HEK293 (cell line): ENCODE data around the gene ECT2.

Source experiments
- CTCF ChIA-PET: fragments of 350-600 bp; formaldehyde crosslinking; extraction: SDS; loops from one replicate; lab custom pipeline; 2021; ENCODE audit warnings: antibody characterized with exemption; lab: Yijun Ruan, JAX
- POLR2A ChIA-PET: fragments of 300-600 bp; formaldehyde crosslinking; extraction: SDS; loops from one replicate; lab custom pipeline; 2020; ENCODE audit warnings: antibody characterized with exemption, inconsistent platforms; lab: Yijun Ruan, JAX
- H3K27ac ChIP-seq: fragments of 200-500 bp; sonication (Bioruptor generic); 2 replicates; pipeline ENCODE4 v1.5.1; 2014; ENCODE audit warnings: low read depth, low read length, control low read depth, inconsistent platforms; ENCODE audit errors: extremely low read depth
- H3K36me3 ChIP-seq, 2 experiments: fragments of 200-500 bp in 1 of 2; sonication (Bioruptor generic) in 1 of 2; 1 replicate in 1 of 2; 2 replicates in 1 of 2; pipeline ENCODE4 v1.5.1; 2014 to 2017; ENCODE audit warnings: inconsistent platforms in 2 of 2, low read length in 2 of 2; ENCODE audit not compliant: control insufficient read depth in 2 of 2, insufficient read depth in 1 of 2
- H3K4me1 ChIP-seq: fragments of 200-500 bp; sonication (Bioruptor generic); 2 replicates; pipeline ENCODE4 v1.5.1; 2014; ENCODE audit warnings: mild to moderate bottlenecking, low read length, inconsistent platforms; ENCODE audit not compliant: control insufficient read depth, insufficient read depth
- H3K4me3 ChIP-seq: 2 replicates; pipeline ENCODE4 v1.5.1; 2011; ENCODE audit warnings: low read depth, mild to moderate bottlenecking, control low read depth, low read length, moderate library complexity
- H3K9me3 ChIP-seq: fragments of 200-500 bp; sonication (Bioruptor generic); 2 replicates; pipeline ENCODE4 v1.5.1; 2014; ENCODE audit warnings: low read depth, low read length, inconsistent platforms; ENCODE audit not compliant: control insufficient read depth, insufficient read depth
- FEZF1 ChIP-seq: fragments of 450-650 bp; formaldehyde crosslinking; IDR thresholded peaks from 2 replicates; pipeline ENCODE4 v1.5.1; 2016; ENCODE audit warnings: missing biosample characterization, missing genetic modification characterization
- GLI2 ChIP-seq: fragments of 450-650 bp; formaldehyde crosslinking; IDR thresholded peaks from 2 replicates; pipeline ENCODE4; 2017; ENCODE audit warnings: missing biosample characterization, missing genetic modification characterization, low read depth, borderline replicate concordance
- MYNN ChIP-seq: fragments of 450-650 bp; formaldehyde crosslinking; IDR thresholded peaks from 2 replicates; pipeline ENCODE4 v1.5.1; 2016; ENCODE audit warnings: missing biosample characterization, missing genetic modification characterization, borderline replicate concordance
- ZBTB1 ChIP-seq: fragments of 450-650 bp; formaldehyde crosslinking; IDR thresholded peaks from 2 replicates; pipeline ENCODE4 v1.5.1; 2016; ENCODE audit warnings: missing biosample characterization, missing genetic modification characterization
- ZBTB17 ChIP-seq: fragments of 450-650 bp; formaldehyde crosslinking; IDR thresholded peaks from 2 replicates; pipeline ENCODE4 v1.5.1; 2016; ENCODE audit warnings: missing biosample characterization, missing genetic modification characterization
- ZNF112 ChIP-seq: fragments of 450-650 bp; formaldehyde crosslinking; IDR thresholded peaks from 2 replicates; pipeline ENCODE4 v1.5.0; 2017; ENCODE audit warnings: missing biosample characterization, missing genetic modification characterization
- ZNF138 ChIP-seq: fragments of 450-650 bp; formaldehyde crosslinking; IDR thresholded peaks from 2 replicates; pipeline ENCODE4 v1.5.1; 2016; ENCODE audit warnings: missing biosample characterization, missing genetic modification characterization, borderline replicate concordance
- ZNF221 ChIP-seq: fragments of 450-650 bp; formaldehyde crosslinking; IDR thresholded peaks from 2 replicates; pipeline ENCODE4 v1.5.1; 2017; ENCODE audit warnings: missing biosample characterization, missing genetic modification characterization, borderline replicate concordance
- ZNF274 ChIP-seq, 2 experiments: fragments of 200-500 bp in 1 of 2; fragments of 450-650 bp in 1 of 2; sonication (Bioruptor generic) in 1 of 2; formaldehyde crosslinking in 1 of 2; IDR thresholded peaks; 2 replicates each; pipeline versions ENCODE4 v1.5.1 to v1.6.1; 2014 to 2016; ENCODE audit warnings: borderline replicate concordance in 1 of 2, inconsistent platforms in 1 of 2, low read length in 1 of 2, missing biosample characterization in 1 of 2, missing genetic modification characterization in 1 of 2
- ZNF311 ChIP-seq: fragments of 450-650 bp; formaldehyde crosslinking; IDR thresholded peaks from 2 replicates; pipeline ENCODE4 v1.5.1; 2017; ENCODE audit warnings: missing biosample characterization, missing genetic modification characterization, borderline replicate concordance
- ZNF350 ChIP-seq: fragments of 450-650 bp; formaldehyde crosslinking; IDR thresholded peaks from 2 replicates; pipeline ENCODE4 v1.5.0; 2017; ENCODE audit warnings: missing biosample characterization, mild to moderate bottlenecking, missing genetic modification characterization
- ZNF560 ChIP-seq: fragments of 450-650 bp; formaldehyde crosslinking; IDR thresholded peaks from 2 replicates; pipeline ENCODE4 v1.5.1; 2017; ENCODE audit warnings: missing biosample characterization, missing genetic modification characterization, borderline replicate concordance
- ZNF571 ChIP-seq: fragments of 450-650 bp; formaldehyde crosslinking; IDR thresholded peaks from 2 replicates; pipeline ENCODE4 v1.5.0; 2017; ENCODE audit warnings: missing biosample characterization, missing genetic modification characterization
- ZNF623 ChIP-seq: fragments of 450-650 bp; formaldehyde crosslinking; IDR thresholded peaks from 2 replicates; pipeline ENCODE4 v1.5.1; 2016; ENCODE audit warnings: missing biosample characterization, missing genetic modification characterization
- ZSCAN23 ChIP-seq: fragments of 450-650 bp; formaldehyde crosslinking; IDR thresholded peaks from 2 replicates; pipeline ENCODE4 v1.5.1; 2016; ENCODE audit warnings: missing biosample characterization, missing genetic modification characterization
- ZXDB ChIP-seq: fragments of 450-650 bp; formaldehyde crosslinking; IDR thresholded peaks from 2 replicates; pipeline ENCODE4 v1.5.1; 2016; ENCODE audit warnings: missing biosample characterization, missing genetic modification characterization
- TF ChIP-seq, protein P1 (sequence below): fragments of 450-650 bp; formaldehyde crosslinking; IDR thresholded peaks from 2 replicates; pipeline ENCODE4 v1.5.1; 2016; ENCODE audit warnings: missing biosample characterization, missing genetic modification characterization
- TF ChIP-seq, protein P2 (sequence below): fragments of 450-650 bp; formaldehyde crosslinking; IDR thresholded peaks from 2 replicates; pipeline ENCODE4 v1.5.1; 2017; ENCODE audit warnings: missing biosample characterization, mild to moderate bottlenecking, missing genetic modification characterization, moderate library complexity
- TF ChIP-seq, protein P3 (sequence below): fragments of 450-650 bp; formaldehyde crosslinking; IDR thresholded peaks from 2 replicates; pipeline ENCODE4 v1.5.1; 2017; ENCODE audit warnings: missing biosample characterization, missing genetic modification characterization
- TF ChIP-seq, protein P4 (sequence below): fragments of 450-650 bp; formaldehyde crosslinking; IDR thresholded peaks from 2 replicates; pipeline ENCODE4 v1.5.1; 2016; ENCODE audit warnings: missing biosample characterization, missing genetic modification characterization

Gene ECT2

DNA sequence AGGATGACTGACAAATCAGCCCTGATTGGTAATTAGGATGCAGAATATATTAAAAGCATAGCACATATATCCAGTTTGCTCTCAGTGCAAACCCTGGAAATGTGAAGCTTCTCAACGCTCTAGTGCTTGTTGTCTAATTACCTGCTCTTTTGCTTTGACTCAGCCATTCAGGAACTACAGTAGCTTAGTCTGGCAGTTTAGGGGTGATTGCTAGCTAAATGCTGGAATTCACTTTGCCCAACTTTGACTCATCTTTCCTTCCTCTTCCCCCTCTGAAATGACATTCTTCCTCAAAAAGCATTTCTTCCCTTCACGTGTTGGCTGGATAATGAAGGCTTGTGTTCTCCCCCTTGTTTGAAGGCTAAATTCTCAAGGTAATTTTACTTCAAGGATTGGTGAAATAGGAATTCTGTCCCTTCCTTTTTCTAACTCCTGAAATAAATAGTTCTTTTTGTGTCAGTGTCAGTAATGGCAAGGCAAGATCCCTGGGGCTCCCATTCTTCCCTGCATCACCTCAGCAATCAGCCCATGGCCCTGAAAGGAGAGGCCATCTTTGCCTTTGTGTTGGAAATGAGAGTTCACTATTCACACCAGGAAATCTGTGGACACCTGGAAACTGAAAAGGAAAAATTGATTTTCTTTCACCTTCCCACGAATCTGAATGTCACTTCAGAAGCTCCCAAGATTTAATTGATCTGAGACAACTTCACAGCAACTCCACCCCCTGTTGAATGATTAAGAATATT, 103.6 kb downstream of the ECT2 start:
- no peaks in the 10 kb centered on the region for H3K36me3 ChIP-seq
- ChIA-PET POLR2A (no interaction called here), CTCF (no interaction called here)
- H3K27ac ChIP-seq, result no peak overlapping the region
- TF ChIP-seq ZNF221 (no peak), ZNF623 (tag by site-specific recombination) (no peak), MYNN (tag by site-specific recombination) (no peak), ZBTB17 (tag by site-specific recombination) (no peak), ZNF311 (no peak), ZNF571 (tag by site-specific recombination) (no peak), GLI2 (tag by site-specific recombination) (no peak), ZBTB1 (tag by site-specific recombination) (no peak), ZNF350 (tag by site-specific recombination) (no peak), ZXDB (tag by site-specific recombination) (no peak), ZNF560 (tag by site-specific recombination) (no peak), ZSCAN23 (tag by site-specific recombination) (no peak), ZNF138 (tag by site-specific recombination) (no peak), ZNF274 (IDR thresholded peaks at IDR 0.05; ENCODE audit: low read length) (no peak), ZNF274 (tag by site-specific recombination; IDR thresholded peaks at IDR 0.05; ENCODE audit: borderline replicate concordance) (no peak)
- TF ChIP-seq, protein P1, sequence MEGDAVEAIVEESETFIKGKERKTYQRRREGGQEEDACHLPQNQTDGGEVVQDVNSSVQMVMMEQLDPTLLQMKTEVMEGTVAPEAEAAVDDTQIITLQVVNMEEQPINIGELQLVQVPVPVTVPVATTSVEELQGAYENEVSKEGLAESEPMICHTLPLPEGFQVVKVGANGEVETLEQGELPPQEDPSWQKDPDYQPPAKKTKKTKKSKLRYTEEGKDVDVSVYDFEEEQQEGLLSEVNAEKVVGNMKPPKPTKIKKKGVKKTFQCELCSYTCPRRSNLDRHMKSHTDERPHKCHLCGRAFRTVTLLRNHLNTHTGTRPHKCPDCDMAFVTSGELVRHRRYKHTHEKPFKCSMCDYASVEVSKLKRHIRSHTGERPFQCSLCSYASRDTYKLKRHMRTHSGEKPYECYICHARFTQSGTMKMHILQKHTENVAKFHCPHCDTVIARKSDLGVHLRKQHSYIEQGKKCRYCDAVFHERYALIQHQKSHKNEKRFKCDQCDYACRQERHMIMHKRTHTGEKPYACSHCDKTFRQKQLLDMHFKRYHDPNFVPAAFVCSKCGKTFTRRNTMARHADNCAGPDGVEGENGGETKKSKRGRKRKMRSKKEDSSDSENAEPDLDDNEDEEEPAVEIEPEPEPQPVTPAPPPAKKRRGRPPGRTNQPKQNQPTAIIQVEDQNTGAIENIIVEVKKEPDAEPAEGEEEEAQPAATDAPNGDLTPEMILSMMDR, result no peak
- TF ChIP-seq, protein P2, sequence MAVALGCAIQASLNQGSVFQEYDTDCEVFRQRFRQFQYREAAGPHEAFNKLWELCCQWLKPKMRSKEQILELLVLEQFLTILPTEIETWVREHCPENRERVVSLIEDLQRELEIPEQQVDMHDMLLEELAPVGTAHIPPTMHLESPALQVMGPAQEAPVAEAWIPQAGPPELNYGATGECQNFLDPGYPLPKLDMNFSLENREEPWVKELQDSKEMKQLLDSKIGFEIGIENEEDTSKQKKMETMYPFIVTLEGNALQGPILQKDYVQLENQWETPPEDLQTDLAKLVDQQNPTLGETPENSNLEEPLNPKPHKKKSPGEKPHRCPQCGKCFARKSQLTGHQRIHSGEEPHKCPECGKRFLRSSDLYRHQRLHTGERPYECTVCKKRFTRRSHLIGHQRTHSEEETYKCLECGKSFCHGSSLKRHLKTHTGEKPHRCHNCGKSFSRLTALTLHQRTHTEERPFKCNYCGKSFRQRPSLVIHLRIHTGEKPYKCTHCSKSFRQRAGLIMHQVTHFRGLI, result no peak
- TF ChIP-seq, protein P3, sequence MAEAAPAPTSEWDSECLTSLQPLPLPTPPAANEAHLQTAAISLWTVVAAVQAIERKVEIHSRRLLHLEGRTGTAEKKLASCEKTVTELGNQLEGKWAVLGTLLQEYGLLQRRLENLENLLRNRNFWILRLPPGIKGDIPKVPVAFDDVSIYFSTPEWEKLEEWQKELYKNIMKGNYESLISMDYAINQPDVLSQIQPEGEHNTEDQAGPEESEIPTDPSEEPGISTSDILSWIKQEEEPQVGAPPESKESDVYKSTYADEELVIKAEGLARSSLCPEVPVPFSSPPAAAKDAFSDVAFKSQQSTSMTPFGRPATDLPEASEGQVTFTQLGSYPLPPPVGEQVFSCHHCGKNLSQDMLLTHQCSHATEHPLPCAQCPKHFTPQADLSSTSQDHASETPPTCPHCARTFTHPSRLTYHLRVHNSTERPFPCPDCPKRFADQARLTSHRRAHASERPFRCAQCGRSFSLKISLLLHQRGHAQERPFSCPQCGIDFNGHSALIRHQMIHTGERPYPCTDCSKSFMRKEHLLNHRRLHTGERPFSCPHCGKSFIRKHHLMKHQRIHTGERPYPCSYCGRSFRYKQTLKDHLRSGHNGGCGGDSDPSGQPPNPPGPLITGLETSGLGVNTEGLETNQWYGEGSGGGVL (tag by site-specific recombination), result no peak
- H3K9me3 ChIP-seq, result no peaks in the 10 kb centered on the region
- H3K4me1 ChIP-seq, result no peaks in the 10 kb centered on the region
- H3K4me3 ChIP-seq, result no peak overlapping the region

DNA sequence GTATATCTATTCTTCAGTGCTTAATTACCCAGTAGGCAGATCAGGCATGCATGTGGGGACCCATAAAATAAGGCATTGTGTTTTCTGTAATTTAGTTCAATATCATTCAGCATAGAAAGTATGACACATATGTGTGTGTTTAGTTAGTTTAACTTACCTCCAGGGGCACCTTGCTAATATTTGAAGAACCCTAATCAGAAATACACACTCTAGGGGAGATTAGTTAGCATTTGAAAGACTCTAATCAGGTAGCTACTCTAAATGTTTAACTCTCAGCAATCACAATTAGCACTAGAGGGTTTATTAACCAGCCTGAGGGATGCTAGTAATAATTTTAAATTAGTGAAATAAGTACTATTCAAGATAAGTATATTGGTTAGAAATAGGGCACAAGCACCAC, 104.5 kb downstream of the ECT2 start:
- H3K4me3 ChIP-seq, result no peak overlapping the region
- POLR2A ChIA-PET, result no interaction called here
- no peak overlapping the region for H3K27ac ChIP-seq
- H3K9me3 ChIP-seq, result no peaks in the 10 kb centered on the region
- H3K36me3 ChIP-seq, result no peaks in the 10 kb centered on the region
- TF ChIP-seq FEZF1 (tag by site-specific recombination) (no peak), ZNF112 (no peak)
- TF ChIP-seq, protein P4, sequence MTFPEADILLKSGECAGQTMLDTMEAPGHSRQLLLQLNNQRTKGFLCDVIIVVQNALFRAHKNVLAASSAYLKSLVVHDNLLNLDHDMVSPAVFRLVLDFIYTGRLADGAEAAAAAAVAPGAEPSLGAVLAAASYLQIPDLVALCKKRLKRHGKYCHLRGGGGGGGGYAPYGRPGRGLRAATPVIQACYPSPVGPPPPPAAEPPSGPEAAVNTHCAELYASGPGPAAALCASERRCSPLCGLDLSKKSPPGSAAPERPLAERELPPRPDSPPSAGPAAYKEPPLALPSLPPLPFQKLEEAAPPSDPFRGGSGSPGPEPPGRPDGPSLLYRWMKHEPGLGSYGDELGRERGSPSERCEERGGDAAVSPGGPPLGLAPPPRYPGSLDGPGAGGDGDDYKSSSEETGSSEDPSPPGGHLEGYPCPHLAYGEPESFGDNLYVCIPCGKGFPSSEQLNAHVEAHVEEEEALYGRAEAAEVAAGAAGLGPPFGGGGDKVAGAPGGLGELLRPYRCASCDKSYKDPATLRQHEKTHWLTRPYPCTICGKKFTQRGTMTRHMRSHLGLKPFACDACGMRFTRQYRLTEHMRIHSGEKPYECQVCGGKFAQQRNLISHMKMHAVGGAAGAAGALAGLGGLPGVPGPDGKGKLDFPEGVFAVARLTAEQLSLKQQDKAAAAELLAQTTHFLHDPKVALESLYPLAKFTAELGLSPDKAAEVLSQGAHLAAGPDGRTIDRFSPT, result no peak
- CTCF ChIA-PET, result interaction anchor here (0.7 to 1.4 kb wide), 4 partner anchors 9 to 421 kb away, joined by 3 to 4 read pairs (median 3); no protein-coding TSS in a partner anchor
- H3K4me1 ChIP-seq, result no peaks in the 10 kb centered on the region
